Fibroblast of skin of left biceps (primary cell): ENCODE measurements around the gene PREX1.
"Not testable (repeated sequence)": the region's sequence is repeated elsewhere in the genome, so short reads cannot be mapped to it uniquely, and the experiment has no call there.

ENCODE experiments used
- DNase-seq, 2 experiments: peaks; one replicate each; pipeline ENCODE4 v3.0.0-alpha.2; 2013; ENCODE audit warnings: low read depth in 2 of 2

Gene PREX1

DNA sequence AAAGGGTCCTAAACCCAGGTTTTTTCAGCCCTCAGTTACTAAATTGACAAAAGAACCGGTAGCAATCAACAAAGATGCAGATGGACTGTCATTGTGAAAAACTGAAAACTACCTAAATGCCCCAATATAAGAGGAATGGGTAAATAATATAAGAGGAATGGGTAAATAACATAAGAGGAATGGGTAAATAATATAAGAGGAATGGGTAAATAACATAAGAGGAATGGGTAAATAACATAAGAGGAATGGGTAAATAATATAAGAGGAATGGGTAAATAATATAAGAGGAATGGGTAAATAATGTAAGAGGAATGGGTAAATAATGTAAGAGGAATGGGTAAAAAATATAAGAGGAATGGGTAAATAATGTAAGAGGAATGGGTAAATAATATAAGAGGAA, 15.7 kb downstream of the PREX1 start:
- DNase-seq: not testable (repeated sequence)

- DNase-seq: no peak
These were observed 18.1 kb downstream of the PREX1 start for GRCh38 chr20:48809673-48810072.

- DNase-seq: no peak
These were observed 19.3 kb downstream of the PREX1 start for GRCh38 chr20:48808382-48809034.

DNA sequence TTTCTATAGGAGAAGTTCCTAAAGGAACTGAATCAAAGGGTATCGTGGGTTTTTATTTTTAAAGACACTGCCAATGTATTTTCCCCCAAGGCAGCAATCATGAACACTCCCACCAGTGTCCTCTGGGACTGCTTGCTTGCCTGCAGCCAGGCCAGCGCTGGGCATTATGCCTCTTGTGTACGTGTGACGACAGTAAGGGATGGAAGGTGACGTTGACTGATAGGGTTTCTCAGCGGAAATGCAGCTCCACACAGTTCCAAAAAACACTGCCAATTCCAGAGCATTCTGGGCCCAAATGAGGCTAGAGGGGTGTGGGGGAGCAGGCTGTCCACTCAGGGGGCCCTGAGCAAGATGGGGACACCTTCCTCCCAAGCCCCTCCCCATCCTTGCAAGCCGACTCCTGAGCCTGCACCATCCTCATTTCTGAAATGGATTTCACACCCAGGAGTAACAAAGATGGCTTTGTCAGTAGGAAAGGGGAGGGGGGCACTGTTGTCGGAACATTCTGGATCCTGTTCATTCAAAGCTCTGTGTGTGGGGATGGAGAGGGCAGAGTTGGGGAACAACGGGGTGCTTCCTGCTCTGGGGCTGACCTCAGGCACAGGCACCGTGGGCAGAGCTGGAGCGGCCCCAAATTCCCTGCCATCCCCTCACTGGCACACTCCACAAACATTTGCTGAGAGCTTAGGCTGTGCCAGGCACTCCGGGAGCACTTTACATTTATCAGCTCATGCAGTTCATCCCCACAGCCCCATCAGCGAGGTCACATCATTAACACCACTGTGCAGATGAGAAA, 20.0 kb downstream of the PREX1 start:
- DNase-seq: no peak

GRCh38 chr20:48807051-48807450, 20.7 kb downstream of the PREX1 start:
- no peak for DNase-seq

GRCh38 chr20:48805716-48806115, 22.1 kb downstream of the PREX1 start:
- no peak for DNase-seq

- DNase-seq: no peak
These were observed 22.5 kb downstream of the PREX1 start for GRCh38 chr20:48805286-48805685.

- DNase-seq: no peak
These were observed 23.4 kb downstream of the PREX1 start for GRCh38 chr20:48804300-48804980.

DNA sequence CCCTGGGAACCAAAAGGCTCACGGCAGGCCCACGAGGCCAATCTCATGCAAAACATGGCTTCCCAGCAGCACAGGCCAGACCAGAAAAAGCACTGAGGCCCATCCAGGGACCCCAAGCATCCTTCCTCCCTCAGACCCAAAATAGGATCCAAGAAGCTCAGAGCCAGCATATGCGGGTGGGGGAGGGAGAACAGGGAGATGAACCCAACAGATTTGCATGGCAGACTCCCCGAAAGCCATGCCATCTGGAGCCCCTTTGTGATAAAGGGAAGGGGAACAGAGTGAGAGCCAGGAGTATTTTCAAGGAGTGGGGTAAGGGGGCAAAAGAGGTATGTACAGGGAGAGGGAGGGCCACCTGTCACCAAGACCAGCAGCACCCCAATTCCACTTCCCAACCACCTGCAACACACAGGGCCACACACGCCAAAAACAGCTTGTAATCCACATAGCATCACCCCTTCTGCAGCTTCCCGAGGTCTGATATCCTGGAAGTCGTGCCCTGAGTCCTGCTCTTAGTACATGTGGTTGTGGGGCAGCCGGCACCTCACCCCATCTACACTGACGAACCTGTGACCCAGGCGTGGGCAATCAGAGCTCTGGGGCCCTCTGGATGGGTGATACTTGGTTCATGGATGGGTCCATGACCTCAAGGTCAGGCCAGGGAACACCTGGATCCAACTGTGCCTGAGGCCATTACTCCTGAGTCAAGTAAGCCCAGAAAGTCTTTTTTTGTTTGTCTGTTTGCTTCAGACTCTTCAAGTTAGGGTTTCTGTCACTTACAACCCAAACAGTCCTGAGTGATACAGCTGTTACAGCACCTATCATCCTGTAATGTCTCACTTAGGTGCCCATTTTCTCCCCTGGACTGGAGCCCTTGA, 24.4 kb downstream of the PREX1 start:
- no peak for DNase-seq

DNA sequence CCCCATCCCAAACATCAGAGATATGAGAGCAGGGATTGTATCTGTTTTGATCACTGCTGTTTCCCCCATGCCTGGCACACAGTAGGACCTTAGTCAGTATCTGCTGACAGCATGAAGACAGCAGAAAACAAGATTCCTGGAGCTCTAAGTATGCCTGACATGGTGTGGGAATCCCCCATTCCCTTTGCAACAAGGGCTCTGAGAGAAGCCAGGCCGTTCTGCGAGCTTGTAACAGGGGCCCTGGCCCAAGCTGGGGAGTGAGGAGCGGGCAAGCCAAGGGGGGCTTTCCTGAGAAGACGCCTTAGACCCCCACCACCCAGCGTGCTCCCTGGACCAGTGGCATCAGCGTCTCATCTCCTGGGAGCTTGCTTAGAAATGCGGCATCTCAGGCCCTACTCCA, 25.2 kb downstream of the PREX1 start:
- DNase-seq: no peak

DNA sequence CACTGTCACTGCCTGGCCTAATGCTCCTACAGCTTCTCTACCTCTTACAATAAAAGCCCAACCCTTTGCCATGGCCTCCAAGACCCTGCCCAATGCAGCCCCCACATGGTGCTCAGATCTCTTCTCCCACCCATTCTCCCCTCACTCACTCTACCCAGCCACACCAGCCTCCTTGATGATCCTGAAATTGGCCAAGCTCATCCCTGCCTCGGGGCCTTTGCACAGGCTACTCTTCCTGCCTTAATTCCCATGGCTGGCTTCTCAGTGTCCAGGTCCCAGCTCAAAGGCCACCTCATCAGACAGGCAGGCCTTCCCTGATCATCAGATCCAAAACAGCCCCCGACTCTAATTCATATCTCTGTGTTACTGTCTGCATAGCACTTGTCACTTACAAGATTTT, 25.6 kb downstream of the PREX1 start:
- DNase-seq: no peak

- DNase-seq: no peak
These were observed 26.6 kb downstream of the PREX1 start for GRCh38 chr20:48801197-48801596.

DNA sequence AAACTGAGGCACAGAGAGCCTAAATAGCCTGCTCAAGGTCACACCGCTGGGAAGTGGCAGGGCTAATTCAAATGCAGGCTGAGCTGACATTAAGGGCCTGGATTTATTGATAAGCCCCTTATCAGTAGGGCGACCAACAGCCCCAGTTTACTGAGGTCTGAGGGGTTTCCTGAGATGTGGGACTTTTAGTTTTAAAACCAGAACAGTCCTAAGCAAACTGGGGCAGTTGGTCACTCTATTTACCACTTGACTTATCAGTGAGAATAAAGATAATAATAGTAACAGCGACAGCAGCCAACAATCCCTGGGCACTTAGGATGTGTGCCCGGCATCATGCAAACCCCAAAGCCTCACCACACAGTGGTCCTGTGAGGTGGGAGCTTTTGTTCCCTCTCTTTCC, 27.6 kb downstream of the PREX1 start:
- DNase-seq: no peak

DNA sequence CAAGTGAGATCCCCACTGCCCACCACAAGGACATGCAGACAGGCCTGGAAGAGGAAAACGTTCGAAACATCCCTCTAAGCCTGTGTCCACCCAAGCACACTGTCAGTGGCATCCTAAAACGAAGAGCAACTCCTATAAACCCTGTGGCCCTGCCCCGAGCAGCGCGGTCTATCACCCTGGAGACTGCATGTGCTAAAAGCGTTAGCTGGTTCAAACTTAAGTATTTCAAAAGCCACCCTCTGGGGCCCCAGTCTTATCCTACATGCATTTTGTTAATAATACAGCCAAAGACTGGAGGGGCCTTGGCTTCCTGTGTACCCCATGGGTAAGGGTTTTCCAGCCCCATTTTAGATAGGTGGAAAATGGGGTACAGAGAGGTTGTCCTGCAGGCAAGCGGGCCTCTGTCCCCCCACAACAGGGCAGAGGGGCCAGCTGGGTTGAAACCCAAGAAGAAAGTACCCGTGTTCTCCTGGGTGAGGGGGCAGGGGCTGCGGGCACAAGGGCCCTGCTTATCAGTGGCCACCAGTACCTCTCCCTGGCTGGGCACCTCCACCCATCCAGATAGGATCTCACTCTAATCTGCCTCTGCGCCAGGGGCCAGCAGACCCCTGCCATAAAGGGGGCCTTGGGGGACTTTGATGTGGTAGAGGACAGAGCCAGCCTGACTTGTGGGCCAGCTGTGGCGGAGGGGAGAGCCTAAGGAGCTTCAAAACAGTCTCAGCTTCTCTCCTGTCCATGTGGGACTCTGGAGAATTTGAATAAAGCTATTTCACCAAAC, 28.3 kb downstream of the PREX1 start:
- DNase-seq: no peak

GRCh38 chr20:48797850-48798747, 29.7 kb downstream of the PREX1 start:
- DNase-seq: no peak

GRCh38 chr20:48797275-48797825, 30.4 kb downstream of the PREX1 start:
- no peak for DNase-seq

- no peak for DNase-seq
These were observed 32.1 kb downstream of the PREX1 start for GRCh38 chr20:48795732-48796131.

DNA sequence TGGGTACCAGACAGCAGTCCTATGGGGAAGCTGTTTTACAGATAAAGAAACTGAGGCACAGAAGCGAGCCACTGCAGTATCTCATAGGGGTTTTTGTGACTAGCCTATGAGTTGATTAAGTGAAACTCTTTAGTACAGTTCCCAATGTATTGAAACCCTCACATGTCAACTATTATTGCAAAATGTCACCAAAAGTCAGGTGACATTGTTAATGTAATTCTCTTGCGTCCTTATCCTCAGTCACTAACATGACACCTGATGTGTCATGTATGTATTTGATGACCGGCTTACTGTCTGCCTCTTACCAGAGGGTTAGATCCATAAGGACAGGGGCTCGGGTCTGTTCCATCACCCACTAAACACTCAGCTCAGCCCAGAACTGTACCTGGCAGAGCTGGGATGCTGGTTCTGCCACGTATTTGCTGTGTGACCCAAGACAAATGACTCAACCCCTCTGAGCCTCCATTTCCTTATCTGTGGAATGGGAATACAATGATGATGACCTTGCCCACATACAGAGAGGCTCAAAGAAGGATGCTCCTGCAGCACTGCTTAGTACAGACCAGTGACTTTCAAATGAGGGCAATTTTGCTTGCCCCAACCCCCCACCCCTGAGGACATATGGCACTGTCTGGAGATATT, 32.9 kb downstream of the PREX1 start:
- no peak for DNase-seq

DNA sequence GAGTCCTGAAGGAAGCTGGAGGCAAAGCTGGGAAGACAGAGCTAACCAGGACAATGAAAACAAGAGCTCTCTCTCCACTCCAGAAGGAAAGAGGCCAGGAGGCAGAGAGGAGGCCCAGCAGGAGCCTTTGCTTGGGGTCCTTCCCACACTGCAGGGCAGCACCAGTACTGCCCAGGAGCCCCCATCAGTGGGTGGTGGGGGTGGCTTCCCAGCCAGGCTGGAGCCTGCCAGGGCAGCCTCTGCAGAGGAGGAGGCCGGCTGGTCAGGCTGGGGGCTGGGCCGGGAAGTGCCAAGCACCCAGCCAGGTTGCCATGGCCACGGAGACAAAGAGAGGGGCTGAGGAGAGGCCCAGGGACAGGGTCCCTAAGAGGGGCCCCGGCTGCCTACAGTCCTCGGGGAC, 33.4 kb downstream of the PREX1 start:
- no peak for DNase-seq
